ENCODE results near the gene IFIT1.

- TF ChIP-seq CTCF (IDR thresholded peaks at IDR 0.05): no peak
- TF ChIP-seq POLR2A (IDR thresholded peaks at IDR 0.05): no peak
Observed at GRCh38 chr10:89440226-89441009, 48.0 kb downstream of the IFIT1 start.
